PC-3 (cell line): ENCODE results near the gene MAP2K5. TPM values are rescaled to one million over a fixed set of nuclear protein-coding genes. Genes with fewer than 3 reads are reported as not detected.

Experiments
- ATAC-seq: fragments of 200-7000 bp; cut with Tn5 transposase; 2 replicates; pipeline ENCODE4 v1.9.1; 2020; ENCODE audit warnings: mild to moderate bottlenecking, moderate library complexity
- BruUV-seq: library from RNA; stranded (reverse); fragments of 400-500 nt; replicated peaks from 2 replicates; lab custom pipeline; 2021; lab: Mats Ljungman, UMichigan
- CTCF ChIA-PET: fragments of 300-600 bp; sonication (Branson Sonifier 250); formaldehyde crosslinking; loops from one replicate; lab custom pipeline; 2022; ENCODE audit warnings: antibody characterized with exemption; lab: Charles Lee
- POLR2A ChIA-PET: fragments of 300-600 bp; sonication (Branson Sonifier 250); formaldehyde crosslinking; loops from one replicate; lab custom pipeline; 2022; ENCODE audit warnings: antibody characterized with exemption; ENCODE audit not compliant: unreplicated experiment; lab: Charles Lee
- DNase-seq: peaks from one replicate; pipeline ENCODE4 v3.0.0-alpha.2; 2015
- H2AFZ ChIP-seq: fragments of 300-600 bp; sonication (generic); 2 replicates; pipeline ENCODE4 v1.6.0; 2016; ENCODE audit warnings: antibody characterized with exemption, low read length
- H3F3A ChIP-seq: fragments of 300-600 bp; sonication (generic); one replicate; pipeline ENCODE4 v1.6.0; 2017; ENCODE audit warnings: antibody characterized with exemption, low read length, control low read depth, mild to moderate bottlenecking; ENCODE audit not compliant: unreplicated experiment
- H3K27ac ChIP-seq: fragments of 300-600 bp; sonication (generic); 2 replicates; pipeline ENCODE4 v1.5.1; 2016; ENCODE audit warnings: mild to moderate bottlenecking, low read length
- H3K27me3 ChIP-seq: fragments of 300-600 bp; sonication (generic); 2 replicates; pipeline ENCODE4 v1.6.1; 2016; ENCODE audit warnings: low read length, mixed read lengths
- H3K36me3 ChIP-seq: fragments of 300-600 bp; sonication (generic); 2 replicates; pipeline ENCODE4 v1.6.1; 2016; ENCODE audit warnings: low read depth, mixed run types, low read length, mixed read lengths
- H3K4me1 ChIP-seq: fragments of 300-600 bp; sonication (generic); 2 replicates; pipeline ENCODE4 v1.5.1; 2016; ENCODE audit warnings: low read length; ENCODE audit not compliant: insufficient read depth
- H3K4me2 ChIP-seq: fragments of 300-600 bp; sonication (generic); 2 replicates; pipeline ENCODE4 v1.6.0; 2016; ENCODE audit warnings: low read length
- H3K4me3 ChIP-seq: fragments of 300-600 bp; sonication (generic); 2 replicates; pipeline ENCODE4 v1.5.1; 2016; ENCODE audit warnings: mild to moderate bottlenecking, low read length, mixed read lengths
- H3K79me2 ChIP-seq: fragments of 300-600 bp; sonication (generic); 2 replicates; pipeline ENCODE4 v1.6.1; 2017; ENCODE audit warnings: low read length, mixed read lengths
- H3K9ac ChIP-seq: fragments of 300-600 bp; sonication (generic); 2 replicates; pipeline ENCODE4 v1.6.0; 2016; ENCODE audit warnings: mild to moderate bottlenecking, low read length
- H3K9me2 ChIP-seq: fragments of 300-600 bp; sonication (generic); replicated peaks from 2 replicates; pipeline ENCODE4 v1.6.1; 2016; ENCODE audit warnings: mixed run types, low read length, mixed read lengths
- H3K9me3 ChIP-seq: fragments of 300-600 bp; sonication (generic); 2 replicates; pipeline ENCODE4 v1.6.1; 2016; ENCODE audit warnings: low read length, mixed read lengths
- H4K20me1 ChIP-seq: fragments of 300-600 bp; sonication (generic); 2 replicates; pipeline ENCODE4 v1.6.1; 2016; ENCODE audit warnings: low read length, mixed read lengths
- EZH2 ChIP-seq: fragments of 300-600 bp; sonication (generic); IDR thresholded peaks from one replicate; pipeline ENCODE4 v1.6.1; 2017; ENCODE audit warnings: antibody characterized with exemption, mild to moderate bottlenecking, low read length; ENCODE audit not compliant: unreplicated experiment
- EZH2phosphoT487 ChIP-seq: fragments of 300-600 bp; sonication (generic); IDR thresholded peaks from 2 replicates; pipeline ENCODE4 v1.6.1; 2018; ENCODE audit warnings: mild to moderate bottlenecking, antibody characterized with exemption, low read length, borderline replicate concordance
- intact Hi-C: fragments of 100-400 bp; cut with micrococcal nuclease; formaldehyde crosslinking; loops from 2 replicates; pipeline ENCODE4 v1.9.0; 2023
- total RNA-seq: library from RNA; depleted of rRNA; stranded (reverse); fragments of >200 nt; gene quantifications from 2 replicates; pipeline ENCODE4 v1.2.3, GENCODE V29; 2014
- TF ChIP-seq, protein P1 (sequence below): fragments of 300-600 bp; sonication (generic); conservative IDR thresholded peaks from 2 replicates; pipeline ENCODE4 v1.5.1; 2017; ENCODE audit warnings: antibody characterized with exemption, low read depth, mild to moderate bottlenecking, low read length

MAP2K5 gene
- total RNA-seq, 1 experiment from 2014 or later = 5.5 TPM

- H3K4me3 ChIP-seq = no peak overlapping the region
- POLR2A ChIA-PET = no interaction called here
- intact Hi-C loops = no loop called here
- H3K9ac ChIP-seq = no peak overlapping the region
- no peaks in the 10 kb centered on the region for H3K27me3 ChIP-seq
- BruUV-seq = no TSS peak
- CTCF ChIA-PET = no interaction called here
- H3K79me2 ChIP-seq = no peaks in the 10 kb centered on the region
- H3K9me2 ChIP-seq = no peaks in the 10 kb centered on the region
- no peak for ATAC-seq
- no peak for DNase-seq
- no peak overlapping the region for H2AFZ ChIP-seq
- no peaks in the 10 kb centered on the region for H3K4me1 ChIP-seq
- H3K27ac ChIP-seq = no peak overlapping the region
- H3K36me3 ChIP-seq = no peaks in the 10 kb centered on the region
- H3F3A ChIP-seq = no peaks in the 10 kb centered on the region
- H3K9me3 ChIP-seq = no peaks in the 10 kb centered on the region
- no peaks in the 10 kb centered on the region for H4K20me1 ChIP-seq
- no peak overlapping the region for H3K4me2 ChIP-seq
- TF ChIP-seq, protein P1, sequence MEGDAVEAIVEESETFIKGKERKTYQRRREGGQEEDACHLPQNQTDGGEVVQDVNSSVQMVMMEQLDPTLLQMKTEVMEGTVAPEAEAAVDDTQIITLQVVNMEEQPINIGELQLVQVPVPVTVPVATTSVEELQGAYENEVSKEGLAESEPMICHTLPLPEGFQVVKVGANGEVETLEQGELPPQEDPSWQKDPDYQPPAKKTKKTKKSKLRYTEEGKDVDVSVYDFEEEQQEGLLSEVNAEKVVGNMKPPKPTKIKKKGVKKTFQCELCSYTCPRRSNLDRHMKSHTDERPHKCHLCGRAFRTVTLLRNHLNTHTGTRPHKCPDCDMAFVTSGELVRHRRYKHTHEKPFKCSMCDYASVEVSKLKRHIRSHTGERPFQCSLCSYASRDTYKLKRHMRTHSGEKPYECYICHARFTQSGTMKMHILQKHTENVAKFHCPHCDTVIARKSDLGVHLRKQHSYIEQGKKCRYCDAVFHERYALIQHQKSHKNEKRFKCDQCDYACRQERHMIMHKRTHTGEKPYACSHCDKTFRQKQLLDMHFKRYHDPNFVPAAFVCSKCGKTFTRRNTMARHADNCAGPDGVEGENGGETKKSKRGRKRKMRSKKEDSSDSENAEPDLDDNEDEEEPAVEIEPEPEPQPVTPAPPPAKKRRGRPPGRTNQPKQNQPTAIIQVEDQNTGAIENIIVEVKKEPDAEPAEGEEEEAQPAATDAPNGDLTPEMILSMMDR = no peak
- TF ChIP-seq EZH2phosphoT487 (no peak), EZH2 (no peak)
These were observed 175.3 kb downstream of the MAP2K5 start for GRCh38 chr15:67717776-67718175.

GRCh38 chr15:67719330-67719959, 176.9 kb downstream of the MAP2K5 start:
- ATAC-seq (no peak), DNase-seq (no peak)
- TF ChIP-seq EZH2phosphoT487 = no peak
- no peak for TF ChIP-seq EZH2
- TF ChIP-seq, protein P1 = no peak
- ChIA-PET POLR2A (no interaction called here), CTCF (no interaction called here)
- no peak overlapping the region for H2AFZ ChIP-seq
- no peaks in the 10 kb centered on the region for H3K4me1 ChIP-seq
- H3K9ac ChIP-seq = no peak overlapping the region
- H3K27me3 ChIP-seq = no peaks in the 10 kb centered on the region
- intact Hi-C loops = no loop called here
- no peak overlapping the region for H3K4me2 ChIP-seq
- no peaks in the 10 kb centered on the region for H3K9me2 ChIP-seq
- H3K27ac ChIP-seq = no peak overlapping the region
- no peaks in the 10 kb centered on the region for H3K36me3 ChIP-seq
- H3K79me2 ChIP-seq = no peaks in the 10 kb centered on the region
- no peaks in the 10 kb centered on the region for H3K9me3 ChIP-seq
- no TSS peak for BruUV-seq
- H3F3A ChIP-seq = no peaks in the 10 kb centered on the region
- no peak overlapping the region for H3K4me3 ChIP-seq
- no peaks in the 10 kb centered on the region for H4K20me1 ChIP-seq

- Histone ChIP-seq H3K27me3 (no peaks in the 10 kb centered on the region), H3K79me2 (no peaks in the 10 kb centered on the region), H3K4me1 (no peaks in the 10 kb centered on the region), H3K4me3 (no peak overlapping the region), H2AFZ (no peak overlapping the region), H3F3A (no peaks in the 10 kb centered on the region), H3K9ac (no peak overlapping the region), H4K20me1 (no peaks in the 10 kb centered on the region), H3K36me3 (no peaks in the 10 kb centered on the region), H3K9me2 (no peaks in the 10 kb centered on the region), H3K27ac (no peak overlapping the region), H3K9me3 (no peaks in the 10 kb centered on the region), H3K4me2 (no peak overlapping the region)
- no peak for ATAC-seq
- CTCF ChIA-PET = no interaction called here
- TF ChIP-seq EZH2 (no peak), EZH2phosphoT487 (no peak)
- TF ChIP-seq, protein P1 = no peak
- no peak for DNase-seq
- intact Hi-C loops = no loop called here
- no TSS peak for BruUV-seq
- POLR2A ChIA-PET = no interaction called here
These were observed 178.2 kb downstream of the MAP2K5 start for GRCh38 chr15:67720556-67721175.
